HG02840 (cell line): ENCODE data around the gene MGAT4B.

Source experiments
- ATAC-seq: cut with Tn5 transposase; IDR thresholded peaks from one replicate; pipeline ENCODE4 v1.9.1; 2021; ENCODE audit warnings: mild to moderate bottlenecking, moderate library complexity, moderate number of reproducible peaks; ENCODE audit not compliant: unreplicated experiment, low FRiP score

MGAT4B gene

DNA sequence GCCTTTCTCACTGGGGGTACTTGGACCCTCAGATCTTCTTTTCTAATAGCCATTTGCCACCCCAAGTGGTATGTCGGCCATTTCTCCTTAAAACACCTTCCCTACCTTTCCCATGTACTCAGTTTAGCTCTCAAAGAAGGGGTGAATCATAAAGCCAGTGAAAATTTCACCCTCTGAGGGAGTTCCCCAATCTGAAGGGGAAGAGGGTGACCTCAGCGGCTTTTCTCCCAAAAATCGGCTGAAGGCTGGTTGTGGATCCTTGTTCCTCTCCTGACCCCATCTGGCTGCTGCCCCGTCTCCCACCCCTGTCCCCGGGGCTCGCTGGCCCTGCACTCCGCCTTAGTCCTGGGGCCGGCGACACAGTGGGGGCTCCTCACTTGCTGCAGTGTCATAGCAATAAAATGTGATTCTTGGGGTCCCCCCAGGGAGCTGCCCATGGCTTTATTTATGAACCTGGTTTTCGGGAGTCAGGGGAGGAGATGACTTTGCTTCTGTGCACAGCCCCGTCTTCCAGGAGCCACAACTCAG lies 30.2 kb downstream of the MGAT4B start:
- ATAC-seq: no peak

DNA sequence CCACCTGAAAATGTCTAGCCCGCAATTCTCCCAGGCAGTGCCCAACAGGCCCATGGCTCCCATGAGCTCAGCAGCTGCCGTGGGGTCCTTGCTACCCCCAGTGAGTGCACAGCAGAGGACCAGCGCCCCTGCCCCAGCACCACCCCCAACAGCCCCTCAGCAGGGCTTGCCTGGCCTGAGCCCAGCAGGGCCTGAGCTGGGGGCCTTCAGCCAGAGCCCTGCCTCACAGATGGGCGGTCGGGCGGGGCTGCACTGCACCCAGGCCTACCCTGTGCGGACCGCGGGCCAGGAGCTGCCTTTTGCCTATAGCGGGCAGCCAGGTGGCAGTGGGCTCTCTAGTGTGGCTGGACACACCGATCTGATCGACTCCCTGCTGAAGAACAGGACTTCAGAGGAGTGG lies 32.2 kb downstream of the MGAT4B start:
- no peak for ATAC-seq

DNA sequence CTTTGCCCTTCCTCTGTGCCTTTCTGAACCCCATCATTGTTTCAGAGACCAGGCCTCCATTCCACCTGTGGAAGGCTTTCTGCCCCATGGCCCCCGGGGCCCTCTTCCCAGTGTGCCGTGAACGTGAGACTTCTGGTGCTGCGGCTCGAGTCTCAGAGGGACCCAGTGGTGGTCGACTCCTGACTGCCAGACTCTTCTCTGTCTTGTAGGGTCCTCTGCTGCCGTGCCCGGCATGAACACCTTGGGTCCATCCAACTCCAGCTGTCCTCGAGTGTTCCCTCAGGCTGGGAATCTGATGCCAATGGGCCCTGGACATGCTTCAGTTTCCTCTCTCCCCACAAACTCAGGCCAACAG lies 33.0 kb downstream of the MGAT4B start:
- ATAC-seq: no peak

GRCh38 chr5:179772351-179772750 lies 34.3 kb downstream of the MGAT4B start:
- ATAC-seq: no peak

DNA sequence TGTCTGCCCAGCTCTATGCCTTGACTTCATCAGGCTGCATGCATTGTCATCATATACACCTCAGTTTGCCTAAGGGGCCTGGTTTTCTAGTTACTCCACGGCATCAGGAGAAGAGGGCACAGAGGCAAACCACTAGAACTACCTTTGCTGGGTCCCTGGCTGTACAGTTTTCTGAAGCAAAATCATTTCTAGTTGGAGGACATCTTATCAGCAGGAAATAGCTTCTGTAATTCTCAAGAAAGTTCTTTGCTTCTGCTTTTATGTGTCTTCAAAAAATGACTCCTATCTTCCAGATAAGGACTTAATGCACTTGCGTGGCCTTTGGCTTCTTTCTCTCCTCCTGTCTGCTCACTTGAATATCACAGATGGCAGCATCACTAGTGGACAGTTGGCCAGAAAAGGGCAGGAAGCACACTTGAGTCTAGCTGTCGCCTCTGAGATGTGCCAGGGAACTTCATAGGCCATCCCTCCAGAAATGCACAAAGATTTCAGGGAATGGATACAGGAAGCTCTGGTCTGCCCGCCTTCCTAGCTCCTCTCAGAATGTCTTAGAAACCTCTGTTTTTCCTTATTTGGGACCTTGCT lies 35.3 kb downstream of the MGAT4B start:
- ATAC-seq: no peak

DNA sequence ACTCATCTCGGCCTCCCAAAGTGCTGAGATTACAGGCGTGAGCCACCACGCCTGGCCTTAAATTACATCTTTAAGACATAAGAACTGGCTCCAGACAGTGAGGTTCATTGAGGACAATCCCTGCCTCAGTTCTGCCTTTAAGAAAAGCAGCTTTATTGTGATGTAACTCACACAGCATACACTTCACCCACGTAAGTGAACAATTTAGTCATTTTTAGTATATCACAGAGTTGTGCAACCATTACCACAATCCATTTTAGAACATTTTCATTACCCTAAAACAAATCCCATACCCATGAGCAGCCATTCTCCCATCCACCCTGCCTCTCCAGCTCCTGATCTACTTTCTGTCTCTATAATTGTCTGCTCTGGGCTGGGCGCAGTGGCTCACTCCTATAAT lies 36.9 kb downstream of the MGAT4B start:
- ATAC-seq: no peak

- no peak for ATAC-seq
These were observed 37.4 kb downstream of the MGAT4B start for GRCh38 chr5:179769271-179769670.

DNA sequence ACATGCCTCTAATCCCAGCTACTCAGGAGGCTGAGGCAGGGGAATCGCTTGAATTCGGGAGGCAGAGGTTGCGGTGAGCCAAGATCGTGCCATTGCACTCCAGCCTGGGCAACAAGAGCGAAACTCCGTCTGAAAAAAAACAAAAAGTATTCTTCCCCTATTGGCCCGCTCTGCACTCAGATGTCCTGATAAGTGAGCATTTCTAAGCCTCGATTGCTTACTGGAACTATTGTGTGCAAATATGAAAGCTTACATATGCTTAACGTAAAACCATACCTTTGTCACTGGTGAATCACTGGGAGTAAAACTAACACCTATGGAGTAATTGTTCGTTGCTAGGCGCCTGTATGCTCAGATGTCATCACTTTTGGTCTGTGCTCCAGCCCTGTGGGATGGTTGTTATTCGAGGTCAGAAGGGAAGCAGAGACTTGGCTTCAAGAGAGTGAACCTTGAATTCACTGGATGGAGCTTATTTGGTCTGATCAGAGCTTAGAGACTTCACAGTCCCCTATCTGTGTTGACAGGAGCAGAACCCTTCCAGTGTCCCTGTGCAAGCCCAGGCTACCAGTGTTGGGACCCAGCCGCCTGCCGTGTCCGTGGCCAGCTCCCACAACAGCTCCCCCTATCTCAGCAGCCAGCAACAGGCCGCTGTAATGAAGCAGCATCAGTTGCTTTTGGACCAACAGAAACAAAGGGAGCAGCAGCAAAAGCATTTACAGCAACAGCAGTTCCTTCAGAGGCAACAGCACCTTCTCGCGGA lies 38.2 kb downstream of the MGAT4B start:
- no peak for ATAC-seq

DNA sequence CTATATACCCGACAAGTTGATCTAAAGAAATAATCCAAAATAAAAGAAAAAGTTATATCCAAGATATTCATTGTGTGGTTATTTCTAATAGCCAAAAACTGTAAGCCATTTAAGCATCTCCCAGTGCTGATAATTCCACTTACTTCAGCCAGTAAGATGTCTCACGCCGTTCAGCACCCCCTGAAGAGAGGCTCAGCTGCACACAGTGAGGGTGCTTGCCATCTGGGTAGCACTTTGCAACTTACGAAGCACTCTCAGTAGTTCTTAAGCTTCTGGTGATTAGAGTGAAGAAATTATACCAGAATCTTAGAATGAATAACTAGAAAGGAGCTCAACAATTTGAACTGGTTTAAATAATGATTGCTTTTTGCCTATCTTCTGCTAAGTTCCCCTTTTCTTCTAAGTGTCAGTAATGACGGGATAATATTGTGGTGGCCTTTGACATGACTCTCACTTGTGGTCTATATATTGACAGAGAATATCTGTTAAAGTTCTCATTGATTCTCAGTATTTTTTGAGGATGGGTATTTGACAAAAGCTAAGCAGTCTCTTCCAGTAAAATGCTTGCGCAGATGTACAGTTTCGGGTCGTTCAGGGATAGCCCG lies 39.1 kb downstream of the MGAT4B start:
- no peak for ATAC-seq

GRCh38 chr5:179766726-179767455 lies 39.8 kb downstream of the MGAT4B start:
- ATAC-seq: no peak

DNA sequence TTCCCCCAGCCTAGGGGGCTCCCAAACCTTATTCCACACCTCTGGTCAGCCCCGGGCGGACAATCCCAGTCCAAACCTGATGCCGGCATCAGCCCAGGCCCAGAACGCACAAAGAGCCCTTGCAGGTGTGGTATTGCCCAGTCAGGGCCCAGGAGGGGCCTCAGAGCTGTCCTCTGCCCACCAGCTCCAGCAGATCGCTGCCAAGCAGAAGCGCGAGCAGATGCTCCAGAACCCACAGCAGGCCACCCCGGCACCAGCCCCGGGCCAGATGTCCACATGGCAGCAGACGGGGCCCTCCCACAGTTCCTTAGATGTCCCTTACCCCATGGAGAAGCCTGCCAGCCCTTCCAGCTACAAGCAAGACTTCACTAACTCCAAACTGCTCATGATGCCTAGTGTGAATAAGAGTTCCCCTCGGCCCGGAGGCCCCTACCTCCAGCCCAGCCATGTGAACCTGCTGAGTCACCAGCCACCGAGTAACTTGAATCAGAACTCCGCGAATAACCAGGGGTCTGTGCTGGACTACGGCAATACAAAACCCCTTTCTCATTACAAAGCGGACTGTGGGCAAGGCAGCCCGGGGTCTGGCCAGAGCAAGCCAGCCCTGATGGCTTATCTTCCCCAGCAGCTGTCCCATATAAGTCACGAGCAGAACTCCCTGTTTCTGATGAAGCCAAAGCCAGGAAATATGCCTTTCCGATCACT lies 40.5 kb downstream of the MGAT4B start:
- ATAC-seq: no peak

DNA sequence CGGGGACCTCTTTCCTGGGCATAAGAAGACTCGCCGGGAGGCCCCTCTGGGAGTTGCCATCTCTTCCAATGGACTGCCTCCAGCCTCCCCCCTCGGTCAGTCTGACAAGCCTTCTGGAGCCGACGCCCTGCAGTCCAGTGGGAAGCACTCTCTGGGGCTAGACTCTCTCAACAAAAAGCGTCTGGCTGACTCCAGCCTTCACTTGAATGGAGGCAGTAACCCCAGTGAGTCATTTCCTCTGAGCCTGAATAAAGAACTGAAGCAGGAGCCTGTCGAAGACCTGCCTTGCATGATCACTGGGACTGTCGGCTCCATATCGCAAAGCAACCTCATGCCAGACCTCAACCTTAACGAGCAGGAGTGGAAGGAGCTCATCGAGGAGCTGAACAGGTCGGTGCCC lies 41.3 kb downstream of the MGAT4B start:
- ATAC-seq: no peak

DNA sequence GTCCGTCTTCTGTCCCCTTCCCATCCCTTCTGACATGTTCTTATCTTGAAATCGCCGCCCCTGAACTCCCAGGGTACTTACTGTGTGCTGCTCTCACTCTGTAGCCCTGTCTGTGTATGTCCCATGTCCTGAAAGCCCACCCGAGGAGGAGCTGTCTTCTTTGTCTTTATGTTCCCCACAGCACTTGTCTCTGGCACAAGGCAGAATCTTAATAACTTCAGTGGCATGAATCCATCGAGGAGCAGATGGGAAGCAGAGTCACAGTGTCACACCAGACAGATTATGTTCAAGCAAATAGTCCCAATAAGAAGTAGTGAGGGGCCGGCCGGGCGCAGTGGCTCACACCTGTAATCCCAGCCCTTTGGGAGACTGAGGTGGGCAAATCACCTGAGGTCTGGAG lies 42.6 kb downstream of the MGAT4B start:
- ATAC-seq: no peak

- ATAC-seq: no peak
These were observed 43.3 kb downstream of the MGAT4B start for GRCh38 chr5:179763215-179763945.

- no peak for ATAC-seq
These were observed 43.9 kb downstream of the MGAT4B start for GRCh38 chr5:179762781-179763176.

GRCh38 chr5:179762079-179762780 lies 44.4 kb downstream of the MGAT4B start:
- no peak for ATAC-seq

- no peak for ATAC-seq
These were observed 46.8 kb downstream of the MGAT4B start for GRCh38 chr5:179759581-179760551.

GRCh38 chr5:179758955-179759354 lies 47.7 kb downstream of the MGAT4B start:
- no peak for ATAC-seq
